ENCODE measurements around the gene VPS16. TPM values are rescaled to one million over a fixed set of nuclear protein-coding genes. Genes with fewer than 3 reads are reported as not detected.

The VPS16 gene
- total RNA-seq, 2 experiments from 2014 or later = 49.7 to 54.9 TPM

DNA sequence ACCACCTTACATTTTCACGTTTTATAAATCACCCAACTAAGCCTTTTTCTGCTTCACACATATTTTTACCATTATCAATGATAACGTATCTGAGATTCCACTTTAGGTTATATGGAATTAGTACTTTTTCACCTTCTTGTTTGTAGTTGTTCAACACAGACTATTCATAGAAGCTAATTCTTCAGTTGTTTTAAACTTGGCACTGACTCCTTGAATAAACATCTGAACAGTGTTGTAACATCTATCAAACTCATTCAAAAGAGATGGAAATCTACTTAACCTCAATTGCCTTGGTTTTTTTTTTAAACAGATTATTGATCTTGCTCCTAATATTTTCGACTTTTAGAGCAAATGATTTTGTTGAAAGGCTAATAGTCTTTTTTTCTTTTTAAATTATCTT is 67.0 kb downstream of the VPS16 start:
- ChIA-PET CTCF (interaction anchor here (0.9 kb wide), 1 partner anchor 14 kb away, joined by 4 read pairs; no protein-coding TSS in a partner anchor), POLR2A (no interaction called here)
- DNase-seq = no peak
- H3K4me3 Mint-ChIP-seq = no peak overlapping the region
- peaks cover 2% of the 10 kb centered on the region for H3K4me1 Mint-ChIP-seq
- H3K9me3 Mint-ChIP-seq = no peaks in the 10 kb centered on the region
- no peaks in the 10 kb centered on the region for H3K27me3 Mint-ChIP-seq
- peaks cover 9% of the 10 kb centered on the region for H3K36me3 Mint-ChIP-seq (ENCODE audit: low read depth)
- H3K27ac Mint-ChIP-seq = no peak overlapping the region

GRCh38 chr20:2909953-2910352 is 69.4 kb downstream of the VPS16 start:
- POLR2A ChIA-PET = no interaction called here
- peaks cover 2% of the 10 kb centered on the region for H3K4me1 Mint-ChIP-seq
- no peaks in the 10 kb centered on the region for H3K9me3 Mint-ChIP-seq
- no peak overlapping the region for H3K4me3 Mint-ChIP-seq
- H3K27me3 Mint-ChIP-seq = no peaks in the 10 kb centered on the region
- H3K27ac Mint-ChIP-seq = no peak overlapping the region
- H3K36me3 Mint-ChIP-seq (ENCODE audit: low read depth) = peaks cover 2% of the 10 kb centered on the region
- CTCF ChIA-PET = no interaction called here
- no peak for DNase-seq

- H3K4me1 Mint-ChIP-seq = peaks cover 2% of the 10 kb centered on the region
- no peaks in the 10 kb centered on the region for H3K27me3 Mint-ChIP-seq
- ChIA-PET POLR2A (no interaction called here), CTCF (no interaction called here)
- H3K36me3 Mint-ChIP-seq (ENCODE audit: low read depth) = peaks cover 2% of the 10 kb centered on the region
- no peaks in the 10 kb centered on the region for H3K9me3 Mint-ChIP-seq
- DNase-seq = no peak
- no peak overlapping the region for H3K4me3 Mint-ChIP-seq
- no peak overlapping the region for H3K27ac Mint-ChIP-seq
Measured at GRCh38 chr20:2911200-2911599, 70.7 kb downstream of the VPS16 start.

- ChIA-PET POLR2A (no interaction called here), CTCF (interaction anchor here (0.5 to 1.2 kb wide), 2 partner anchors 16 to 139 kb away, joined by 3 to 6 read pairs; no protein-coding TSS in a partner anchor)
- no peaks in the 10 kb centered on the region for H3K27me3 Mint-ChIP-seq
- H3K27ac Mint-ChIP-seq = no peak overlapping the region
- DNase-seq = no peak
- H3K4me1 Mint-ChIP-seq = peaks cover 8% of the 10 kb centered on the region
- peaks cover 9% of the 10 kb centered on the region for H3K36me3 Mint-ChIP-seq (ENCODE audit: low read depth)
- H3K4me3 Mint-ChIP-seq = no peak overlapping the region
- no peaks in the 10 kb centered on the region for H3K9me3 Mint-ChIP-seq
Measured at GRCh38 chr20:2914160-2914559, 73.6 kb downstream of the VPS16 start.

Other genes starting within 250 kb of the VPS16 start
- gene NOP56, start 188.1 kb upstream of the VPS16 start, total RNA-seq = 100 to 1,000 TPM; 382 to 387 TPM
- gene IDH3B, start 176.5 kb upstream of the VPS16 start, total RNA-seq = 100 to 1,000 TPM; 100 to 103 TPM
- under 1 TPM; 0.27 to 0.64 TPM for gene EBF4, start 148.0 kb upstream of the VPS16 start, total RNA-seq
- under 1 TPM in 1 of 2 experiments, not detected in 1; 0.12 TPM for gene CPXM1, start 40.1 kb upstream of the VPS16 start, total RNA-seq
- gene C20orf141, start 25.8 kb upstream of the VPS16 start, total RNA-seq = not detected
- not detected for gene TMEM239, start 24.4 kb upstream of the VPS16 start, total RNA-seq
- gene PCED1A, start 90 bp upstream of the VPS16 start, total RNA-seq = 10 to 100 TPM; 22.6 to 23.9 TPM
- gene PTPRA, start 32.7 kb downstream of the VPS16 start, total RNA-seq = 10 to 100 TPM; 66.4 to 83.9 TPM
- gene GNRH2, start 202.9 kb downstream of the VPS16 start, total RNA-seq = 1 to 10 TPM; 1.2 to 2.0 TPM
- gene MRPS26, start 205.3 kb downstream of the VPS16 start, total RNA-seq = 10 to 100 TPM; 30.6 to 37.2 TPM
- gene OXT, start 230.9 kb downstream of the VPS16 start, total RNA-seq = not detected
- not detected for gene AVP, start 244.0 kb downstream of the VPS16 start, total RNA-seq